Measurements from ENCODE around the gene FZD10.

DNA sequence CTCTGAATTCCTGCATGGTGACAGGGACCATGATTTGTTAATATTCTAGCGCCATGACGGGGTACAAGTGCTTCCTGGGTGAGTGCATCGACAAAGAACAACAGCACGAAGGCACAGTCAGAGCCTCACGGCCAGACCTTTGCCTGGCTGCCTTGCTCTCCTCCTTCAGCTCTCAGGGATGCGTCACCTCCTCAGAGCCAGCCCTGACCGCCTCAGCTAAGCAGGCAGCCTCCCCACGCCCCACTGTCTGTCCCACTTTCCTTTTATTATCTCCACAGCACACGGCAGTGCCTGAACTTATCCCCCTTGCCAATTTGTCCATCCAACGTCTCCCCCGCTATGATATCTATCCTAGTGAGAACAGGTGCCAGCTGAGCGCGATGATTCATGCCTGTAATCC, 16.5 kb upstream of the FZD10 start:
- TF ChIP-seq, protein P1, sequence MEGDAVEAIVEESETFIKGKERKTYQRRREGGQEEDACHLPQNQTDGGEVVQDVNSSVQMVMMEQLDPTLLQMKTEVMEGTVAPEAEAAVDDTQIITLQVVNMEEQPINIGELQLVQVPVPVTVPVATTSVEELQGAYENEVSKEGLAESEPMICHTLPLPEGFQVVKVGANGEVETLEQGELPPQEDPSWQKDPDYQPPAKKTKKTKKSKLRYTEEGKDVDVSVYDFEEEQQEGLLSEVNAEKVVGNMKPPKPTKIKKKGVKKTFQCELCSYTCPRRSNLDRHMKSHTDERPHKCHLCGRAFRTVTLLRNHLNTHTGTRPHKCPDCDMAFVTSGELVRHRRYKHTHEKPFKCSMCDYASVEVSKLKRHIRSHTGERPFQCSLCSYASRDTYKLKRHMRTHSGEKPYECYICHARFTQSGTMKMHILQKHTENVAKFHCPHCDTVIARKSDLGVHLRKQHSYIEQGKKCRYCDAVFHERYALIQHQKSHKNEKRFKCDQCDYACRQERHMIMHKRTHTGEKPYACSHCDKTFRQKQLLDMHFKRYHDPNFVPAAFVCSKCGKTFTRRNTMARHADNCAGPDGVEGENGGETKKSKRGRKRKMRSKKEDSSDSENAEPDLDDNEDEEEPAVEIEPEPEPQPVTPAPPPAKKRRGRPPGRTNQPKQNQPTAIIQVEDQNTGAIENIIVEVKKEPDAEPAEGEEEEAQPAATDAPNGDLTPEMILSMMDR (IDR thresholded peaks at IDR 0.05) = no peak
- no peak for TF ChIP-seq POLR2A (IDR thresholded peaks at IDR 0.05)
- TF ChIP-seq EP300 (IDR thresholded peaks at IDR 0.05) = no peak

All from ovary (tissue), 3 donors.